NCI-H1436 (cell line): ENCODE measurements around the gene RAB34.
"Not testable (repeated sequence)": the region's sequence is repeated elsewhere in the genome, so short reads cannot be mapped to it uniquely, and the experiment has no call there.

Source experiments
- DNase-seq: peaks from one replicate; lab custom pipeline; 2025; lab: John Stamatoyannopoulos, UW

RAB34 gene

GRCh38 chr17:28745786-28746411 lies 28.2 kb upstream of the RAB34 start:
- DNase-seq: no peak

GRCh38 chr17:28744972-28745785 lies 27.5 kb upstream of the RAB34 start:
- DNase-seq: peak; percentile 39

GRCh38 chr17:28744104-28744971 lies 26.7 kb upstream of the RAB34 start:
- DNase-seq: peak; percentile 59

GRCh38 chr17:28743243-28744103 lies 25.8 kb upstream of the RAB34 start, which contains the start of gene TRAF4:
TRAF4 (plus strand) TSS chr17:28744011; CDS start chr17:28744113, 102 bp downstream.
- DNase-seq: peak; percentile 92

GRCh38 chr17:28741358-28742349 lies 24.0 kb upstream of the RAB34 start:
- DNase-seq: no peak

- no peak for DNase-seq
Observed at GRCh38 chr17:28740406-28741357, 23.0 kb upstream of the RAB34 start.

DNA sequence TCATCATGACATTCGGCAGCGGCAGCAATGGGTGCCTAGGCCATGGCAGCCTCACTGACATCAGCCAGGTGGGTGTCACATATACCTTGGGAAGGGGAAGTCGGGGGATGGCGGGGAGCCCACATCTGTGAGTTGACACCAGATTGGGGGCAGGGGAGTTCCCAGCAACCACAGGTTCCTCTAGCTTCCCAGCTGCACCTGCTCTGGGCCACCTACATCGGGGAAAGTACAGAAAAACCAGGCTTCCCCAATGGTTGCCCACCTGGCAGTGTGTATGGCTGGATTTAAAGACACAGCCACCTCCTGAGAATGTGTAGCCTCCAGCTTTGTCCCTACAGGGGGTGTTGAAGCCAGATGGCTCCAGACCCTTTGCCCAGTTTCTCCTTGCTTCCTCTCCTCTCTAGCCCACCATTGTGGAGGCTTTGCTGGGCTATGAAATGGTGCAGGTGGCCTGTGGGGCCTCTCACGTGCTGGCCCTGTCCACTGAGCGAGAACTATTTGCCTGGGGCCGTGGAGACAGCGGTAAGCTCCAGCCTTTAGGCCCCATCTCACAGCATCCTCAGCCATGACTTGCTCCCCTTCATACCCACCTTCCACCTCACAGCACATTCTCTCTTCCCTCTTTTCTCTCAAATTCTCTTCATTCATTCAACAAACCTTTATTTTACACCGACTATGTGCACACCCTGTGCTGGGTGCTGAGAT lies 21.2 kb upstream of the RAB34 start:
- DNase-seq: no peak

DNA sequence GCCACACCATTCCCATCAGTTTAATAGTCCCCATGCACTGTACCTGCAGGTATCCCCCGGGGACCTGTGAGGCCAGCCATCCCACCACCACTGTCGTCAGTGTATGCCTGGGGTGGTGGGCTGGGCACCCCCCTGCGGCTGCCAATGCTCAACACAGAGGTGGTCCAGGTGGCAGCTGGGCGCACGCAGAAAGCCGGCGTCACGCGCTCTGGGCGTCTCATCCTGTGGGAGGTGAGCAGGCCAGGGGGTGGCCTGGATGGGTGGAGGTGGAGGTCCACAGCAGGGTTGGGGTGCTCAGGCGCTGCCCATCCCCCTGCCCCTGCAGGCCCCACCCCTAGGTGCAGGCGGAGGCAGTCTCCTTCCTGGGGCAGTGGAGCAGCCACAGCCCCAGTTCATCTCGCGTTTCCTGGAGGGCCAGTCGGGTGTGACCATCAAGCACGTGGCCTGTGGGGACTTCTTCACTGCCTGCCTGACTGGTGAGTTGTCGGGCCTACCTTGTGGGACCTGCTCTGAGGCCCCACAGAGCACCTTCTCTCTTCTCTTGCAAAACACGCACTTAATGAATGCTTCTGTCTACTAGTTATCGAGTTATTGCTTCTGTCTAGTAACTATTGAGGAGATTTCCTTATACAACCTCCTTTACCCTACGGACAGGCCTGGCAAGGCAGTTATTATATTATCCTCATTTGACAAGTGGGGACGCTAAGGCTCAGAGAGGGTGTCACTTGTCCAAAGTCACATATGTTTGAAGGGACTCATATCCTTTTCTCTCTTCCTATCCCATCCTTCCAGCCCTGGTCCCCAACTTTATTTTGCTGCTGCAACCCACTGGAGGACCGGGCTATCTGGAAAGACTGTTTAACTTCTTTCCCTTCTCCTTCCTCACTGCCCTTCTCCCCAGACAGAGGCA lies 20.4 kb upstream of the RAB34 start:
- DNase-seq: no peak

- no peak for DNase-seq
Observed at GRCh38 chr17:28737316-28737715, 19.6 kb upstream of the RAB34 start.

GRCh38 chr17:28735913-28736769 lies 18.5 kb upstream of the RAB34 start:
- not testable (repeated sequence) for DNase-seq

DNA sequence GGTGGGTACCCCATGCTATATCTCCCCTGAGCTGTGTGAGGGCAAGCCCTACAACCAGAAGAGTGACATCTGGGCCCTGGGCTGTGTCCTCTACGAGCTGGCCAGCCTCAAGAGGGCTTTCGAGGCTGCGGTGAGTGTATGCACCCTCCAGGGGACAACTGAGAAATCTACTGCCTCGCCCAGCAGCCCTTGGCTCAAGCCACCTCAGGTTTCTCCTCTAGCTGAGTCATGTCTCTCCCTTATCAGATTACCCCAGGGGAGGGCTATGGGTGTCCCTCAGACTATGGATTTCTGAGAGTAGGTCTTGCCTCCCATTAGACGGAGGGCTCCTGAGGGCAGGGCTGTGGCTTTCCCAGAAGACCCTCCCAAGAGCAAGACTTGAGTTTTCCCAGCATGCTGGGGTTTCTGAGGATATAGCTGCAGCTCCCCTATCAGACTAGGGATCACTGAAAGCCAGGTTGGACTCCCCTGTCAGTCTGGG lies 17.6 kb upstream of the RAB34 start:
- no peak for DNase-seq

DNA sequence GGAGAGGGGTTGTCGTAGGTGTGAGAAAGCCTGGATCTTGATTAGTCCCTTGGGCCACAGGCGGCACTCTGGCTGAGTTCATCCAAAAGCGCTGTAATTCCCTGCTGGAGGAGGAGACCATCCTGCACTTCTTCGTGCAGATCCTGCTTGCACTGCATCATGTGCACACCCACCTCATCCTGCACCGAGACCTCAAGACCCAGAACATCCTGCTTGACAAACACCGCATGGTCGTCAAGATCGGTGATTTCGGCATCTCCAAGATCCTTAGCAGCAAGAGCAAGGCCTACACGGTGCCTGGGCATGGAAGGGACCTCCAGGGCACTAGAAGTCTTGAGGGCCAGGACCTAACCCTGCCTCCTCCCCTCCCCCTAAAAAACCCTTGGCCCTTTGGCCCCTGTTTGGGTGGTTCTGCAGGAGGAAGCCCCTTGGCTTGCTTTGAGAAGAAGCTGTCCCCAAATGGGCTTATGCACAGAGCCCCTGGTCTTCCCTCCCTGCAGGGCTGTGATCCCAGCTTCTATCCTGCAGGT lies 17.1 kb upstream of the RAB34 start:
- DNase-seq: no peak

DNA sequence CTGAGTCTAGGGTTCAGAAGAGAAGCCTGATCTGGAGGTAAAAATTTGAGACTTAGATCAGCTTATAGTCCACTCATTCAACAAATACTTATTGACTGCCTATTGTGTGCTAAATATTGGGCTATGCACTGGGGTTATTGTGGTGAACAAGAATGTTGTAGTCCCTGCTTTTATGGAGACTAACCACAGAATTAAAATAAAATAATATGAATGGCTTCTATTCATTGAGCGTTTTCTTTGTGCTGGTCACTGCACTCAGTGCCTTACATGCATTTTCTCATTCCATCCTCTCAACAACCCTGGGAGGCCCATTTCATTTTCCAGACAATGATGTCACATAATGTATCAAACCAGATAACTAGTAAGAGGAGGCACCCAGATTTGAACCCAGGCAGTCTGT lies 15.7 kb upstream of the RAB34 start:
- DNase-seq: no peak

DNA sequence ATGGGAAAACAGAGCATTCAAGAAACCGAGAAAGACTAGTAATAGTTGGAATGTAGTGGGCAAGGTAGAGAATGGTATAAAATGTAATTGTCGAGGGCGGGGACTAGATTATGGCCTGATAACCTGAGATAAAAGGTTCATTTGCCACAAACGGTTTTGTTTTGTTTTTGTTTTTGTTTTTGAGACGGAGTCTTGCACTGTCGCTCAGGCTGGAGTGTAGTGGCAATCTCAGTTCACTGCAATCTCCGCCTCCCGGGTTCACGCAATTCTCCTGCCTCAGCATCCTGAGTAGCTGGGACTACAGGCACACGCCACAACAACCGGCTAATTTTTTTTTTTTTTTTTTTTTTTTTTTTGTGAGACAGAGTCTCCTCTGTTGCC lies 12.3 kb upstream of the RAB34 start:
- no peak for DNase-seq

GRCh38 chr17:28728364-28729200 lies 10.9 kb upstream of the RAB34 start, which contains the start of gene NEK8:
NEK8 (plus strand) TSS chr17:28728788; CDS start chr17:28728814, 26 bp downstream.
- peak; percentile 98 for DNase-seq
